ENCODE results near the gene ZNF750. TPM values are rescaled to one million over a fixed set of nuclear protein-coding genes. Genes with fewer than 3 reads are reported as not detected.
A peak's percentile ranks its signal among the peaks of the same experiment; 100 is the strongest.

ZNF750 gene
- total and polyA plus RNA-seq, 2 experiments from 2014 or later: 0.13 to 0.17 TPM

DNA sequence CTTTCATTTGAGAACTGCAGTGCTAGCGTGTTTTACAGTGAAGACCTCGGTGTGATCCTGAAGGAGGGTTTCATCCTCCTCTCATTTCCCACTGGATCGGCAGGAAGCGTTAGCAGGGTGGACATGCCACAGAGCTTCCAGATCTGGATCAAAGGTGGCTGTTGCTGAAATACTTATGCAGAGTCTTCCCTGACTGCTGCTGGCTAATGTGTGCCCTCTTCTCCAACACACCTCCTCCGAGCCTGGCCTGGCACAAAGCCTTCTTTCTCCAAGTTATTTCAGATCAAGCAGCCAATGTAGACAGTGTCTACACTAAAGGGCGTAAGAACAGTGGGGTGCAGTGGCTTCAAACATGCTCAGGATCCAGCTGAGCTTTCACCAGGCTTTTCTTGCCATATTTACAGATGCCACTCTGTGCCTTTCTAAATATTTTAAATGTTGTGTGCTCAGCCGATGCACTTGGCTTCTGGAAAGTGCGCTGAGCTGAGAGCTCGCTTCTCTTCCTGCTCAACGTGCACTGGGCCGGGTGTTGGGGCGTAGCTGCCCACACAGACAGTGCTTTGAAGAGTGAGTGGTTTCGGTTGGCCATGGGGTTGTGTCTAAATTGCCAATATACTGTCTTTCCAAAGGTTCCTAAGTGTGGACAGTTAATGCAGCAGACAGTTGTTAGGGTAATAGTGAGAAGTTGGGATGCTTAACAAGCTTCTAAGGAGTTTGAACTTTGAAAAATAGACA lies 2.1 kb downstream of the ZNF750 start:
- H3K27me3 ChIP-seq (ENCODE audit: insufficient read depth): no peaks in the 10 kb centered on the region
- H3K27ac ChIP-seq (ENCODE audit: low read depth): 0 out of 2 replicates have a peak overlapping the region, but pooled peaks have one; percentile 50
- peaks cover 12% of the 10 kb centered on the region for H3K79me2 ChIP-seq (replicated peaks; ENCODE audit: insufficient read depth)
- H3K9me2 ChIP-seq (ENCODE audit: insufficient read depth): no peaks in the 10 kb centered on the region
- TF ChIP-seq, protein P1, sequence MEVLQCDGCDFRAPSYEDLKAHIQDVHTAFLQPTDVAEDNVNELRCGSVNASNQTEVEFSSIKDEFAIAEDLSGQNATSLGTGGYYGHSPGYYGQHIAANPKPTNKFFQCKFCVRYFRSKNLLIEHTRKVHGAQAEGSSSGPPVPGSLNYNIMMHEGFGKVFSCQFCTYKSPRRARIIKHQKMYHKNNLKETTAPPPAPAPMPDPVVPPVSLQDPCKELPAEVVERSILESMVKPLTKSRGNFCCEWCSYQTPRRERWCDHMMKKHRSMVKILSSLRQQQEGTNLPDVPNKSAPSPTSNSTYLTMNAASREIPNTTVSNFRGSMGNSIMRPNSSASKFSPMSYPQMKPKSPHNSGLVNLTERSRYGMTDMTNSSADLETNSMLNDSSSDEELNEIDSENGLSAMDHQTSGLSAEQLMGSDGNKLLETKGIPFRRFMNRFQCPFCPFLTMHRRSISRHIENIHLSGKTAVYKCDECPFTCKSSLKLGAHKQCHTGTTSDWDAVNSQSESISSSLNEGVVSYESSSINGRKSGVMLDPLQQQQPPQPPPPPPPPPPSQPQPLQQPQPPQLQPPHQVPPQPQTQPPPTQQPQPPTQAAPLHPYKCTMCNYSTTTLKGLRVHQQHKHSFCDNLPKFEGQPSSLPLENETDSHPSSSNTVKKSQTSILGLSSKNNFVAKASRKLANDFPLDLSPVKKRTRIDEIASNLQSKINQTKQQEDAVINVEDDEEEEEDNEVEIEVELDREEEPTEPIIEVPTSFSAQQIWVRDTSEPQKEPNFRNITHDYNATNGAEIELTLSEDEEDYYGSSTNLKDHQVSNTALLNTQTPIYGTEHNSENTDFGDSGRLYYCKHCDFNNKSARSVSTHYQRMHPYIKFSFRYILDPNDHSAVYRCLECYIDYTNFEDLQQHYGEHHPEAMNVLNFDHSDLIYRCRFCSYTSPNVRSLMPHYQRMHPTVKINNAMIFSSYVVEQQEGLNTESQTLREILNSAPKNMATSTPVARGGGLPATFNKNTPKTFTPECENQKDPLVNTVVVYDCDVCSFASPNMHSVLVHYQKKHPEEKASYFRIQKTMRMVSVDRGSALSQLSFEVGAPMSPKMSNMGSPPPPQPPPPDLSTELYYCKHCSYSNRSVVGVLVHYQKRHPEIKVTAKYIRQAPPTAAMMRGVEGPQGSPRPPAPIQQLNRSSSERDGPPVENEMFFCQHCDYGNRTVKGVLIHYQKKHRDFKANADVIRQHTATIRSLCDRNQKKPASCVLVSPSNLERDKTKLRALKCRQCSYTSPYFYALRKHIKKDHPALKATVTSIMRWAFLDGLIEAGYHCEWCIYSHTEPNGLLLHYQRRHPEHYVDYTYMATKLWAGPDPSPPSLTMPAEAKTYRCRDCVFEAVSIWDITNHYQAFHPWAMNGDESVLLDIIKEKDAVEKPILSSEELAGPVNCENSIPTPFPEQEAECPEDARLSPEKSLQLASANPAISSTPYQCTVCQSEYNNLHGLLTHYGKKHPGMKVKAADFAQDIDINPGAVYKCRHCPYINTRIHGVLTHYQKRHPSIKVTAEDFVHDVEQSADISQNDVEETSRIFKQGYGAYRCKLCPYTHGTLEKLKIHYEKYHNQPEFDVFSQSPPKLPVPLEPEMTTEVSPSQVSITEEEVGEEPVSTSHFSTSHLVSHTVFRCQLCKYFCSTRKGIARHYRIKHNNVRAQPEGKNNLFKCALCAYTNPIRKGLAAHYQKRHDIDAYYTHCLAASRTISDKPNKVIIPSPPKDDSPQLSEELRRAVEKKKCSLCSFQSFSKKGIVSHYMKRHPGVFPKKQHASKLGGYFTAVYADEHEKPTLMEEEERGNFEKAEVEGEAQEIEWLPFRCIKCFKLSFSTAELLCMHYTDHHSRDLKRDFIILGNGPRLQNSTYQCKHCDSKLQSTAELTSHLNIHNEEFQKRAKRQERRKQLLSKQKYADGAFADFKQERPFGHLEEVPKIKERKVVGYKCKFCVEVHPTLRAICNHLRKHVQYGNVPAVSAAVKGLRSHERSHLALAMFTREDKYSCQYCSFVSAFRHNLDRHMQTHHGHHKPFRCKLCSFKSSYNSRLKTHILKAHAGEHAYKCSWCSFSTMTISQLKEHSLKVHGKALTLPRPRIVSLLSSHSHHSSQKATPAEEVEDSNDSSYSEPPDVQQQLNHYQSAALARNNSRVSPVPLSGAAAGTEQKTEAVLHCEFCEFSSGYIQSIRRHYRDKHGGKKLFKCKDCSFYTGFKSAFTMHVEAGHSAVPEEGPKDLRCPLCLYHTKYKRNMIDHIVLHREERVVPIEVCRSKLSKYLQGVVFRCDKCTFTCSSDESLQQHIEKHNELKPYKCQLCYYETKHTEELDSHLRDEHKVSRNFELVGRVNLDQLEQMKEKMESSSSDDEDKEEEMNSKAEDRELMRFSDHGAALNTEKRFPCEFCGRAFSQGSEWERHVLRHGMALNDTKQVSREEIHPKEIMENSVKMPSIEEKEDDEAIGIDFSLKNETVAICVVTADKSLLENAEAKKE (CRISPR knock-in tag; IDR thresholded peaks at IDR 0.05): no peak
- TF ChIP-seq, protein P2, sequence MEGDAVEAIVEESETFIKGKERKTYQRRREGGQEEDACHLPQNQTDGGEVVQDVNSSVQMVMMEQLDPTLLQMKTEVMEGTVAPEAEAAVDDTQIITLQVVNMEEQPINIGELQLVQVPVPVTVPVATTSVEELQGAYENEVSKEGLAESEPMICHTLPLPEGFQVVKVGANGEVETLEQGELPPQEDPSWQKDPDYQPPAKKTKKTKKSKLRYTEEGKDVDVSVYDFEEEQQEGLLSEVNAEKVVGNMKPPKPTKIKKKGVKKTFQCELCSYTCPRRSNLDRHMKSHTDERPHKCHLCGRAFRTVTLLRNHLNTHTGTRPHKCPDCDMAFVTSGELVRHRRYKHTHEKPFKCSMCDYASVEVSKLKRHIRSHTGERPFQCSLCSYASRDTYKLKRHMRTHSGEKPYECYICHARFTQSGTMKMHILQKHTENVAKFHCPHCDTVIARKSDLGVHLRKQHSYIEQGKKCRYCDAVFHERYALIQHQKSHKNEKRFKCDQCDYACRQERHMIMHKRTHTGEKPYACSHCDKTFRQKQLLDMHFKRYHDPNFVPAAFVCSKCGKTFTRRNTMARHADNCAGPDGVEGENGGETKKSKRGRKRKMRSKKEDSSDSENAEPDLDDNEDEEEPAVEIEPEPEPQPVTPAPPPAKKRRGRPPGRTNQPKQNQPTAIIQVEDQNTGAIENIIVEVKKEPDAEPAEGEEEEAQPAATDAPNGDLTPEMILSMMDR (conservative IDR thresholded peaks at IDR 0.05; ENCODE audit: low read depth in 2 of 2): no peak
- TF ChIP-seq EZH2 (IDR thresholded peaks at IDR 0.05; ENCODE audit: low read depth, unreplicated experiment): no peak
- TF ChIP-seq EZH2phosphoT487 (IDR thresholded peaks at IDR 0.05; ENCODE audit: unreplicated experiment): no peak
- TF ChIP-seq JUNB (IDR thresholded peaks at IDR 0.05; ENCODE audit: unreplicated experiment): no peak
- H3K4me2 ChIP-seq: no peak overlapping the region
- no peaks in the 10 kb centered on the region for H3K36me3 ChIP-seq (ENCODE audit: insufficient read depth)
- peaks cover 8% of the 10 kb centered on the region; the same call in 2 of the 3 replicates for H3K36me3 Mint-ChIP-seq (ENCODE audit: low read depth)
- no peaks in the 10 kb centered on the region; the same call in 2 of the 3 replicates for H3K9me3 Mint-ChIP-seq
- H3K4me1 ChIP-seq (ENCODE audit: insufficient read depth): peaks cover 17% of the 10 kb centered on the region
- no peak for ATAC-seq
- no peak overlapping the region for H3K4me3 ChIP-seq
- H3F3A ChIP-seq (replicated peaks; ENCODE audit: low read depth): 0 out of 2 replicates have a peak, but pooled peaks cover 6% of the 10 kb centered on the region
- H2AFZ ChIP-seq: no peak overlapping the region
- no peak overlapping the region; the same call in 1 of the 2 replicates for H3K27ac Mint-ChIP-seq
- DNase-seq (ENCODE audit: low spot score): no peak
- H3K4me3 Mint-ChIP-seq: no peak overlapping the region
- peaks cover 5% of the 10 kb centered on the region for H4K20me1 ChIP-seq (replicated peaks; ENCODE audit: insufficient read depth)
- peaks cover 50% of the 10 kb centered on the region for H3K4me1 Mint-ChIP-seq
- H3K27me3 Mint-ChIP-seq (ENCODE audit: insufficient read depth, low read depth, poor library complexity): peaks cover 8% of the 10 kb centered on the region

Measured in GM23338 (cell line).